Keratinocyte (primary cell): ENCODE results near the gene LMNTD2. TPM values are rescaled to one million over a fixed set of nuclear protein-coding genes. Genes with fewer than 3 reads are reported as not detected.

Source experiments
- DNase-seq: peaks from one replicate; pipeline ENCODE4 v3.0.0-alpha.2; 2011; ENCODE audit warnings: low read depth, missing footprints, low spot score
- FAIRE-seq: peaks from 2 replicates; lab custom pipeline; 2011; peaks lifted over from hg19 to GRCh38; lab: Jason Lieb, UNC
- H2AFZ ChIP-seq: 2 replicates; pipeline ENCODE4 v1.6.0; 2012; ENCODE audit warnings: low read length, control low read depth, inconsistent platforms; ENCODE audit not compliant: control insufficient read depth
- H3K27ac ChIP-seq: 2 replicates; pipeline ENCODE4 v1.5.1; 2011; ENCODE audit warnings: low read length; ENCODE audit not compliant: control insufficient read depth, insufficient read depth
- H3K27me3 ChIP-seq: 3 replicates; pipeline ENCODE4 v1.6.0; 2011; ENCODE audit warnings: low read length; ENCODE audit not compliant: control insufficient read depth, insufficient read depth; ENCODE audit errors: extremely low read depth
- H3K36me3 ChIP-seq, 2 experiments: 2 replicates in 1 of 2; 3 replicates in 1 of 2; pipeline ENCODE4 v1.5.1; 2011; ENCODE audit warnings: low read length in 2 of 2, mild to moderate bottlenecking in 1 of 2; ENCODE audit not compliant: control insufficient read depth in 2 of 2, insufficient read depth in 2 of 2; ENCODE audit errors: extremely low read depth in 1 of 2
- H3K4me1 ChIP-seq: 3 replicates; pipeline ENCODE4 v1.5.1; 2011; ENCODE audit warnings: low read length; ENCODE audit not compliant: control insufficient read depth, insufficient read depth; ENCODE audit errors: extremely low read depth
- H3K4me2 ChIP-seq: 3 replicates; pipeline ENCODE4 v1.6.0; 2011; ENCODE audit warnings: low read depth, low read length; ENCODE audit not compliant: control insufficient read depth, insufficient read depth; ENCODE audit errors: extremely low read depth
- H3K4me3 ChIP-seq, 3 experiments: fragments of 200-600 bp in 1 of 3; sonication (generic) in 1 of 3; 2 replicates in 2 of 3; 3 replicates in 1 of 3; pipeline ENCODE4 v1.5.1; 2011 to 2016; ENCODE audit warnings: low read length in 3 of 3, mild to moderate bottlenecking in 3 of 3, control low read depth in 2 of 3, inconsistent platforms in 1 of 3, low read depth in 1 of 3, mixed read lengths in 1 of 3, mixed run types in 1 of 3, moderate library complexity in 1 of 3; ENCODE audit not compliant: control insufficient read depth in 2 of 3, insufficient read depth in 2 of 3; ENCODE audit errors: extremely low read depth in 1 of 3
- H3K79me2 ChIP-seq: 2 replicates; pipeline ENCODE4 v1.6.0; 2012; ENCODE audit warnings: low read length; ENCODE audit not compliant: control insufficient read depth, insufficient read depth
- H3K9ac ChIP-seq: 3 replicates; pipeline ENCODE4 v1.6.0; 2011; ENCODE audit warnings: low read length; ENCODE audit not compliant: control insufficient read depth, insufficient read depth; ENCODE audit errors: extremely low read depth
- H3K9me1 ChIP-seq: 3 replicates; pipeline ENCODE4 v1.6.0; 2011; ENCODE audit warnings: low read length; ENCODE audit not compliant: control insufficient read depth, insufficient read depth; ENCODE audit errors: extremely low read depth
- H3K9me3 ChIP-seq: 2 replicates; pipeline ENCODE4 v1.5.1; 2012; ENCODE audit warnings: low read depth, low read length; ENCODE audit not compliant: control insufficient read depth
- H4K20me1 ChIP-seq: 3 replicates; pipeline ENCODE4 v1.6.0; 2011; ENCODE audit warnings: low read length; ENCODE audit not compliant: control insufficient read depth, insufficient read depth; ENCODE audit errors: extremely low read depth
- CTCF ChIP-seq, 3 experiments: IDR thresholded peaks in 1 of 3; conservative IDR thresholded peaks in 1 of 3; optimal IDR thresholded peaks in 1 of 3; 2 replicates in 2 of 3; 3 replicates in 1 of 3; pipeline versions ENCODE3 to v1.5.1; 2011; ENCODE audit warnings: low read length in 3 of 3, mild to moderate bottlenecking in 3 of 3, moderate library complexity in 2 of 3, control low read depth in 1 of 3, inconsistent platforms in 1 of 3; ENCODE audit not compliant: insufficient read depth in 2 of 3; ENCODE audit errors: extremely low read depth in 1 of 3
- EZH2 ChIP-seq: IDR thresholded peaks from one replicate; pipeline ENCODE4 v1.6.1; 2012; ENCODE audit warnings: inconsistent platforms, mild to moderate bottlenecking, low read length, moderate library complexity
- dilution Hi-C: fragments of 300-500 bp; cut with MboI; formaldehyde crosslinking; loops from one replicate; pipeline ENCODE4 v1.7.0; 2020; ENCODE audit warnings: low sequenced_read_pairs; ENCODE audit not compliant: extremely low pct_ligation_motif_present
- polyA plus RNA-seq, 5 experiments: library from polyadenylated mRNA; depleted of rRNA in 3 of 5; stranded (reverse) in 3 of 5; stranded (forward) in 1 of 5; unstranded in 1 of 5; fragments of >200 nt; gene quantifications; 1 replicate in 1 of 5; 2 replicates in 3 of 5; 3 replicates in 1 of 5; pipeline versions ENCODE4 v1.2.1 to v1.2.3, GENCODE V29; 2011 to 2012; ENCODE audit warnings: missing spikeins in 2 of 5, low read depth in 1 of 5, low replicate concordance in 1 of 5

Gene LMNTD2
- polyA plus RNA-seq, 1 donor (not counting 4 experiments of a cell fraction or from before 2014, with no cell fraction given): 1.2 TPM

DNA sequence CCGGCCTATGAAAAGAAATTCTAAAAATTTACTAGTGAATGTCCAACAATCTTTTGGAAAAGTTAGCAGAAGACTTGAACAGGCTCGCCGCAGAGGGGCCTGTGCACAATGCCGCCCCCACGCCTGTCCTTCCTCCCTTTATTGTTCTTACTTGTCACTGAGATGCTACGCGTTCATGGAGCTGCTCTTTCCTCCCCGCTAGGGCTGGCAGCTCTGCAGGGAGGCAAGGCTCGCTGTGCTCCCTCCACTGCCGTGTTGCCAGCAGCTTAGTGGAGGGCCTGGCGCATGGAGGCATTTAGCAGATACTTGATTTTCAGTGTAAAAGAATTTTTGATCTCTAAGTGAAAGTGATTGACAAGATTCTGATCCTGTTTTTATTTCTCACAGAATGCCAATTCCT is 30.5 kb upstream of the LMNTD2 start:
- H3K4me1 ChIP-seq: no peaks in the 10 kb centered on the region
- FAIRE-seq (no peak), DNase-seq (no peak)
- no peaks in the 10 kb centered on the region for H3K27me3 ChIP-seq
- no peak overlapping the region for H3K9ac ChIP-seq
- peaks cover 56% of the 10 kb centered on the region for H3K79me2 ChIP-seq
- no peak for TF ChIP-seq CTCF (optimal IDR thresholded peaks at IDR 0.05 in 1 of 3, IDR thresholded peaks at IDR 0.05 in 1 of 3, conservative IDR thresholded peaks at IDR 0.05 in 1 of 3; ENCODE audit: extremely low read depth in 1 of 3, insufficient read depth in 2 of 3, low read length in 3 of 3)
- no peak for TF ChIP-seq EZH2
- H3K9me3 ChIP-seq: no peaks in the 10 kb centered on the region
- no peak overlapping the region for H3K27ac ChIP-seq
- peaks cover 47 to 55% of the 10 kb centered on the region in 2 experiments for H3K36me3 ChIP-seq
- H3K4me3 ChIP-seq: no peak overlapping the region
- H3K4me2 ChIP-seq: no peak overlapping the region
- no peak overlapping the region for H2AFZ ChIP-seq
- H3K9me1 ChIP-seq: no peaks in the 10 kb centered on the region
- dilution Hi-C loops: no loop called here
- H4K20me1 ChIP-seq: no peaks in the 10 kb centered on the region

DNA sequence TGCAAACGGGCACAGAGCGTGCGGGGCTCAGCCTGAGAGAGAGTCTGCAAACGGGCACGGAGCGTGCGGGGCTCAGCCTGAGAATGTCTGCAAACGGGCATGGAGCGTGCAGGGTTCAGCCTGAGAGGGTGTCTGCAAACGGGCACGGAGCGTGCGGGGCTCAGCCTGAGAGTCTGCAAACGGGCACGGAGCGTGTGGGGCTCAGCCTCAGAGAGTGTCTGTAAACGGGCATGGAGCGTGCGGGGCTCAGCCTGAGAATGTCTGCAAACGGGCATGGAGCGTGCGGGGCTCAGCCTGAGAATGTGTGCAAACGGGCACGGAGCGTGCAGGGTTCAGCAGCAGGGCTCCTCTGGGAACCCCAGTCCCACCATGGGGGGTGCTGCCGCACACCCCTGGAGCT is 29.3 kb upstream of the LMNTD2 start:
- no peak for DNase-seq
- H3K4me1 ChIP-seq: no peaks in the 10 kb centered on the region
- H2AFZ ChIP-seq: no peak overlapping the region
- no peaks in the 10 kb centered on the region for H3K9me3 ChIP-seq
- no peak overlapping the region for H3K9ac ChIP-seq
- H4K20me1 ChIP-seq: no peaks in the 10 kb centered on the region
- H3K27ac ChIP-seq: no peak overlapping the region
- H3K9me1 ChIP-seq: no peaks in the 10 kb centered on the region
- dilution Hi-C loops: no loop called here
- no peak overlapping the region for H3K4me2 ChIP-seq
- peaks cover 57% of the 10 kb centered on the region for H3K79me2 ChIP-seq
- H3K27me3 ChIP-seq: no peaks in the 10 kb centered on the region
- no peak for FAIRE-seq
- TF ChIP-seq EZH2 (no peak), CTCF (optimal IDR thresholded peaks at IDR 0.05 in 1 of 3, IDR thresholded peaks at IDR 0.05 in 1 of 3, conservative IDR thresholded peaks at IDR 0.05 in 1 of 3; ENCODE audit: extremely low read depth in 1 of 3, insufficient read depth in 2 of 3, low read length in 3 of 3) (no peak)
- no peak overlapping the region for H3K4me3 ChIP-seq
- peaks cover 45 to 48% of the 10 kb centered on the region in 2 experiments for H3K36me3 ChIP-seq
